ENCODE data around the gene DPYSL3. TPM values are rescaled to one million over a fixed set of nuclear protein-coding genes. Genes with fewer than 3 reads are reported as not detected.
A peak's percentile ranks its signal among the peaks of the same experiment; 100 is the strongest.

Gene DPYSL3
- total RNA-seq, 1 experiment from 2014 or later, result 55.9 TPM

DNA sequence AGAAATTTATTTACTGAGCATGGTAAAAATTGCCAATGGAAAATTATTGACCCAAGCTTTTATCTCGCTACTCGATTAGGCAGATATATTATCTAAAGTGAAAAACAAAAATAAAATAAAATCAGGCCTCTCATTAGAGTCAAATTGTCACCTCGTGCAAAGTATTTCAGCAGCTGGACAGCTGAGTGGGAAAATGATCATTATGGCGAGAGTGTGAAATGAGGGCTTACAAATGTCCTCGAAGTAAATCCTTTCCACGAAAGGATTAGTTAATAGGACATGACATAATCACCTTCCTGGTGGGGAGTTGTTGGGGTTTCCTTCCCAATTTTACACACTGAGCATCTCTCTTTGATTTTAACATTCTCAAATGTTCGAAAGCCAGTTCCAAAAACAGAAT is 5.4 kb upstream of the DPYSL3 start:
- no peak for DNase-seq (ENCODE audit: low read depth)

DNA sequence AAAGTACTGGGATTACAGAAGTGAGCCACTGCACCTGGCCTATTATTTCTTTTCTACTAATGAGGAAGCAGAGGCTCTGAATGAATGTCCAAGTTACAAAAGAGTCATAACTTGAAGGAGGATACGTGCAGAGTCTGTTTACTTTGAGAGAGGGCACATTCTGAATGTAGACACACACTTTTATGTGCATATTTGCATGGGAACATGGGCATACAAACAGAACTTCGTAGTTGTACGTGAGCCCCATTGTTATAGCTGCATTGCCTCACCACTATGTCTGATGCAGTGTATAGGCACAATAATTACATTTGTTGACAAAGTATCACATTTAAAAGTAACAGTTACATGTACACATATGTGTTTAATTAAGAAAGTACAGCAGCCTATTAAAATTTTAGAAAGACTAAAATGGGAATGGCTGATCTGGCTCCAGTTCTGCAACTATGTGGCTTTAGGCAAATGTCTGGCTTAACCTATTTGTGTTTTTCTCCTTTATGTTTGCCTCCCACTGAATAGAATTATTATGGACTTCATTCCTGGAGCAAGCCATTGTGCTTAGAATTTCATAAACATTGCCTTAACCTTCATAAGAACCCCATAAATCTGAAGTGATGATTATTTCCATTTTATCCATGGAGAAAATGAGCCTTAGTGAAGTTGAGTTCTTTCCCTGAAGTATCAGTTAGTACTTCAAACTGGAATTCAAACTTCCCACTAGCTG is 3.0 kb upstream of the DPYSL3 start:
- no peak for DNase-seq (ENCODE audit: low read depth)

DNA sequence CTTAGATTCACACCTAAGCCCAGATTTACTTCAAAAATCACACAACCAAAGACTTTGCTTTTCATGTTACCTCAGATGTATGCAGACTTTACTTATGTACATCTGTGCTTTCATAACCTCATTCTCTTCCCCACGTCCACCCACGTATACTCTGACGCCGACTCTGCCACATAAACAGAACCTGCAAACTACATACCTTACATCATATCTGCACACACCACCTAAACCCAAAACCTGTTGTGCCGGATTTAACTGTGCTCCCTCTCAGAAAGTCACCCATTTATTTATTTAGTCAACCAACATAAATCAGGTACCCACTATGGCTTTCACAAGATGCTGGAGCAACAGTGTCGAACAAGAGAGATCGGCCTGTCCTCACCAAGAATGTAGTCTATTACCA is 1.0 kb upstream of the DPYSL3 start:
- DNase-seq (ENCODE audit: low read depth), result no peak

DNA sequence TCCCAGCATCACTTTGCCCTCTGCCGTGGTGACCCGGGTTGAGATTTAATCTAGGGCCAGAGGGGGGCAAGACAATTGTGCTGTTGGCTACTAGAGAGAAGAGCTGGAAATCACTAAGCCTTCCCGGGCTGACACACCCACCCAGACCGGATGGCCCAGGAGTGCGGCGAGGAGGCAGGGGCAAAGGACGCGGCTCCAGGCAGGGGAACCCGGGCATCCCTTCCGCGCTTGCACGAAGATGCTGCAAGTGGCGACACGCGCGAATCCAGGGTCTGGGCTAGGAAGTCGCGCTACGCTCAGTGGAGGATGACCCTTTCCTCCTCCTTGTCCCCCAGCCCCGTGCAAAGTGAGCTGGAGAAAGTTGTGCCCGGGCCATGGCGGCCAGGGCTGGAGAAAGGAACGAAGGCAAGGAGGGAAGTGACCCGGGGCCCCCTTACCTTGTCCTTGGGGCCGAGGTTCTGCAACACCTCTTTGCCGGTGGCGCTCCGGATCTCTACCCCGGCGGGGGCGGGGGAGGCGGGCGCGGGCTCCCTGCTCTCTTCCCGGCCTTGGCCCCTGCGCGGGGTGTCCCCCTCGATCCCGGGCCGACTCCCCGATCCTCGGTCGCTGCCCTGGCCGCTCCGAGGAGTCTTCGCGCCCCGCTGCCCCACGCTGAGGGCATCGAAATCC is 693 bp downstream of the DPYSL3 start:
- peak; percentile 36 for DNase-seq (ENCODE audit: low read depth)

DNA sequence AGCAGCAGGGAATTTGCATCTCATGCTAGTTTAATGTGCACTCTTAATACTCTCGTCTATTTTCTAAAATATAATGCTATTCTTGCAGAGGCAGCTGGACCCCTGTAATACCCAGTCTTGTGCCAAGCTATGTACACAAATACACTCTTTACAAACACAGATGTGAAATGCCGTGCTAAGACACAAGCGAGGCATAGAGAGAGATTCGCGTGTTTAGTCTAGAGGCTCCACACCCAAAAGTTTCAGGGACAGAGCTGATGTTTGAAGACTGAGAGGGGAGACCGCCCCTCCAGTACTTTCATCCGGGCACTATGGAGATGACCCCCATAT is 1.2 kb downstream of the DPYSL3 start:
- no peak for DNase-seq (ENCODE audit: low read depth)

DNA sequence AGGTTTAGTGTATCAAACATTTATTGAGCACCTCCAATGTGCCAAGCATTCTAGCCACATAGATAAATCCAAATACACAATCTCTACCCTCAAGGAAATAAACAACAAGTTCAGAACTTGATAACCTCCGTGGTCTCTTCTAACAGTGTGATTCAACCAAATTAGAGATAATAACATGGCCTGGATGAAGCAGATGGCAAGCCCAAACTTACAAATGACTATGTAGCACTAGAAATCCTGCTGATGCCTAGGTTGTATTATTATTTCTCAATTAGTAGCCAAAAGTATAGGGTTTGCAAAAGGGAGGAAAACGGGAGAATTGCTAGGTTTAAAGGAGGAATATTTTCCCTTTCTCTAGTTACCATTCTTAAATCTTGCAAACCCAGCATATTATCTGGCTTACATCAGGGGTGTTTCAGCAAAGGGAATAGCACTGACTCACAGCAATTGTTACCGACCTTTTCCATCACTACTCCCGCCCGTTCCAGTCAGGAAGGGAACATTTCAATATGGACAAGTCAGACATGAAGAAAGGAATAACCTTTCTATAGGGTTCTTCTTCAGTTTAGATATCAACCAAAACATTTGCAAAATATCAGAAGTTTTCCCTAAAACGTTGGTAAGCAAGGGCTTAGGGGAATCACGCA is 2.3 kb downstream of the DPYSL3 start:
- peak; percentile 57 for DNase-seq (ENCODE audit: low read depth)

DNA sequence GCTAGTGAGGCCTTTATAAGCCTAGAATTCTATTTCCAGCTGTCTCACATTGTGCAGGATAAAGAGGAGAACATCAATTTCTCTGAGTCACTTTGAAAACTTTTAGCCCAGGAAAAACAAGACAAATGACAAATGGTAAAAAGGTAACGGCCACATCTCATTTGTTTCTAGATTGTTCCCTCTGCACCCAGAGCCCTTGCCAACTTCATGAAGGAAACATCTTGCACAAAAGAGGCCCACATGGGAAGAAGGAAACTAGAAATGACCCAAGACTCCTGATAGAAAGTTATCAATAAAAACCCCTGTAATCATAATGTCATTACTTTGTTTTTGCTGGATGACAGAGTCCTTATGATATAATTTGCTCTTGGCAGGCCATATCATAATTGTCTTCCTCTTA is 5.3 kb downstream of the DPYSL3 start:
- peak; percentile 33 for DNase-seq (ENCODE audit: low read depth)

DNA sequence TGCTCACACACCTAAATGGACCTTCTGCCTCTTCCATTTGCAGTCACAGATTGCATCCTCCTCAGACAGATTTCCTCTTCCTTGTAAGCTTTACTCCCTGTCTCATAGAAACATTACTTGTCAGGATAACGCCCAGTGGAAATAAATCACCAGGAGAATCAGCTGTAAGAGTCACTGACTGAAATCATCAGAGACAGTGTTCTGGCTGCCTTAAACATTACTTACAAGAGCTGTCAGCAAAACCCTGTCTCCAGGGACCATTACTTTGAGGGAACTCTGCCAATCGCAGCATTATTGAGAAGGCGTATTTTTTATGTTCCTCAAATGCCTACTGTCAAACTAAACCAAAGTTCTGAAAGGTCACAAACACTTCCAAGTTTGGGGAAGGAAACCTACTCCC is 5.9 kb downstream of the DPYSL3 start:
- peak; percentile 88 for DNase-seq (ENCODE audit: low read depth)

DNA sequence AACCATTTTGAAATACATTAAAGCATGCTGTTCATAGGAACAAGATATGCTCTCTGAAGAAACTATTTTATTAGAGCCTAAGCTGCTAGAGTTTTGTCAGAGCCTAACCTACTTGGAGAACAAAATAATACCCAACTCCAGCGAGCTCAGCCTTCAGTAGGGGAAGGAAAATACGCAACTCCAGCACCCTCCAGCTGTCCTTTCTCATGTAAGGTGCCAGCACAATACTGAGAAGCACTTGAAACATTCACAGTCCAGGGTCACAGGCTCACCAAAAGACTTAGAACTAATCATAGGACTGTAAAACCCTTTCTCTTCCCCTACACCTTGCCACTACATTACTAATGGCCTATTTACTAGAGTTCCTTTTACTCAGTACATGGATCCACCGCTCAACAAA is 18.9 kb downstream of the DPYSL3 start:
- DNase-seq (ENCODE audit: low read depth), result no peak

DNA sequence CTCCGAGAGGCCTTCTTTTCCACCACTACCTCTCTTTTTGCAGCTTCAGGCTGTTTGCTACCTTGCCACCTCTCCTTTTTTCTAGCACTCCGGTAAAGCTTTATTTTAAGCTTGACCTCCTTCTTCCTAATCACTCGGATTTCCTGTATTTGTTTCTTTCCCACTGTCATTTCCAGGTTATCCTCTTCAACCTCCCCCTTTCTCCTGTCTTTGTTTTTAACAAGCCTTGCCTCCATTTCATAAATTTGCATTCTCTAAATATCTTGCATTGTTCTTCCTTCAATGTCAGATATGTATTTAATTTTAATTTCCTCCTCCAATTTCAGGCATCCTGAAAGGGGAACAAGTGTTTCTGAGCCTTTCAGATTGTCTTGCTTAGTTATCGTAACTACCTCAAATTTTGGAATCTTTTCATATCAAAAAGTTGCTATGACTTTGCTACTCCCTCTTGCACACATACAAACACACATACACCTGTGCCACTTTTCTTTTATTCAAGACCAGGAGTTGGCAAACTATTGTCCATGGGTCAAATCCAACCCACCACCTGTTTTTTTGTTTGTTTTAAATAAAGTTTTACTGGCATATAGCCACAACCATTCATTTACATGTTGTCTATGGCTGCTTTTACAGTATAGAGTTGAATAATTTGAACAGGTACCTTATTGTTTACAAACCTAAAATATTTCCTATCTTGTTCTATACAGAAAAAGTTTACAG is 22.7 kb downstream of the DPYSL3 start:
- no peak for DNase-seq (ENCODE audit: low read depth)

DNA sequence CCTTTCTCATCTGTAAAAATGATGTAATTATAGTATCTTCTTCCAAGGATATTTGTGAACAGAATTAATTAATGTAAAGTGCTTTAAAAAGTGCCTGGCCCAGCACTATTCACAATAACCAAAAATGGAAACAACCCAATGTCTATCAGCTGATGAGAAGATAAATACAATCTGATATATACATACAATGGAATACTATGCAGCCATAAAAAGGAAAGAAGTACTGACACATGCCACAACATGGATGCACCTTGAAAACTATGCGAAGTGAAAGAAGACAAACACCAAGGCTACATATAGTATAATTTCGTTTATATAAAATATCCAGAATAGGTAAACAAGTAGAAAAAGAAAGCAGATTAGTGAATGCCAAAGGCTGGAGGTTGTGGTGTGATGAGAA is 24.1 kb downstream of the DPYSL3 start:
- no peak for DNase-seq (ENCODE audit: low read depth)

DNA sequence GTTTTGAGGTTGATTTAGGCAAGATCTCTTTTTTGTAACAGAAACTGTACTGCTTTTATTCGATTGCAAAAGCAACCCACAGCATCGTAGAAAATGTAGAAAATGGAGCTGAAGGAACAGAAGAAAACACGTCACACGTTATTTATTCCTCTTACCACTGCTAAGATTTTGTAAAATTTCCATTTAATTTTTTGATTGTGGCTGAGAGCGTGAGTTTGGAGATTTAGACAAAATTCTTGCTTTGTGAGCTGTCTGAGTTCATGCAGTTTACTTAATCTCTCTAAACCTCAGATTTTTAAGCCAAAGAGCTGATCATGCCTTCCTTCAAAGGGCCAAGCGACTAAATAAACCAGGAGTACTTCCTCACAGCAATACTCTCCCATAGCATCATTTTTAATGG is 24.8 kb downstream of the DPYSL3 start:
- DNase-seq (ENCODE audit: low read depth), result peak; percentile 80

DNA sequence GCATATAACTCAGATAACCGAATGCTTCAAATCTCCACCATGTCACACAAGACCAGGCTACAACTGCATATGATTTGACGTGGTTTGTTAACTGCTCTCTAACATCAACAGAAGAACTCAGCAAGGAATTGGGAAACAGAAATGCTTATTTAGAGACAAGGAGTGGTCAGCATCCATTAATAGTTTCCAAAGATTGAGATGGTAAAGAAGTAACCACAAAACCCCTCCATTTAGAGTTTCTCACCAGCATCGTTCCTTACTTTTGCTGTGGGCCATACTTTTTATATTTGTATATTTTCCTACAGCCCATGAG is 25.2 kb downstream of the DPYSL3 start:
- peak; percentile 44 for DNase-seq (ENCODE audit: low read depth)

DNA sequence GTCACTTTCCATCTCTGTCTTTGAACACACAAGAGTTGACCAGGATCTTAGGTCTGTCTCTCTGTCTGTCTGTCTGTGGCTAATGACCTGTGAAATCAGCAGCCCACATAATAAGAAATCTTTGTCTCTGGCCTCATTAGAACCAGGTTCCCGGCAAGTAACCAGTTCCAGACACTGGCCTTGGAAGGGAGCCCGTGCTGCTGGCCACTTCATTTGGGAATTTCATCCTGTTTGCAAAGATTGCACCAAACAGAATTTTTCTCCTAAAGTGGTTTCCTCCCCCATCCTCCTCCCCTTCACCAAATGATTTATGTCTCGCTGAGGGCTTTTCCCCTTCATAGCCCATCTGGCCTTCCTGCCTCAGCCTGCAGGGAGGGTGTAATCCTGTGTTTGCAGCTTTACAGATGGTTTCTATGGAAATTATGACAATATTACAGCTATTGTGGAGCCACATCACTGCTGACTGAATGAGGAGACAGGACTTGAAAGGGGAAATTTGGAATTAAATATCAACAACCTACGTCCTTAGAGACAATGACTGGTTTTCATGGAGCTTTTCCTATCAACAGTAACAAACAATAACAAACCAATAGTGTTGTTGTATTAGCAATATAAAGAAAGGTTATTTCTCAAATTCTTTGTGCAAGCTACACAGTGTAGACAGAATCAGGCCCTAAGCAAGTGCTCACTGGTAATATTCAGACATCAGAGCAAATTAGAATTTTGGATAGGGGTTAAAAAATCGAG is 25.7 kb downstream of the DPYSL3 start:
- peak; percentile 92 for DNase-seq (ENCODE audit: low read depth)

DNA sequence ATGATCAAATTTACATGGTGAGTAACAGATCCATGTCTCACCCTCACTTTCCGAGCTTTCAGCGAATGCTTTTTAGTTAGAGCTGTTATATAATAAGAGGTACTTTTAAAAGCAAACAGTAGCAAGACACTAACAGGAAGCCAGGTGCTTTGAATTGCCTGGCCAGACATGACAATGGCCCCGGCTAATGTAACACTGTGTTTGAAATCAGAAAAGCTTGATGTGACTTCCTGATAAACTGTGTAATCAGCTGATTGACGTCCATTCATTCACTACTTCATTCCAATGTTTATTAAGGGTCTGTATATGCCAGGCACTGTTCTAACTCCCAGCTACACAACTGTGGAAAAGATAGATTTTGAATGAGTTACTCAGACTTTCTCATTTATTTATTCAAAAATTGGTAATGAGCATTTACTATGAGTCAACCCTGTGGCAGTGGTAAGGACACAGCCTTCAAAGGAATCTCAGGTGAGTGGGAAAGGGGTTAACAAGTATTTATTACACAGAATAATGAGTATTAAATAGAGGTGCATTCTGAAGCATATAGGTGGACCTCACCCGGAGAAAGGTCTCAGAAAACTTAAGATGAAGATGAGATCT is 26.6 kb downstream of the DPYSL3 start:
- DNase-seq (ENCODE audit: low read depth), result no peak

DNA sequence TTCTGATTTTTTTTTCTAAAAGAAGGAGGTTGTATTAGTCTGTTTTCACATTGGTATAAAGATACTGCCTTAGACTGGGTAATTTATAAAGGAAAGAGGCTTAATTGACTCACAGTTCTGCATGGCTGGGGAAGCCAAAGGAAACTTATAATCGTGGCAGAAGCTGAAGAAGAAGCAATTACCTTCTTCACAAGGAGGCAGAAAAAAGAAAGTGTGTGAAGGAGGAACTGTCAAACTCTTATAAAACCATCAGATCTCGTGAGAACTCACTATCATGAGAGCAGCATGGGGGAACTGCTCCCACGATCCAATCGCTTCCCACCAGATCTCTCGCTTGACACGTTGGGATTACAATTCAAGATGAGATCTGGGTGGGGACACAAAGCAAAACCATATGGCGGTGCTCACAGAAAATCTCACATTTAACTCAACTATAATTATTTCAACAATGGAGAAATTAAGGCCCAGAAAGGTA is 27.1 kb downstream of the DPYSL3 start:
- no peak for DNase-seq (ENCODE audit: low read depth)

DNA sequence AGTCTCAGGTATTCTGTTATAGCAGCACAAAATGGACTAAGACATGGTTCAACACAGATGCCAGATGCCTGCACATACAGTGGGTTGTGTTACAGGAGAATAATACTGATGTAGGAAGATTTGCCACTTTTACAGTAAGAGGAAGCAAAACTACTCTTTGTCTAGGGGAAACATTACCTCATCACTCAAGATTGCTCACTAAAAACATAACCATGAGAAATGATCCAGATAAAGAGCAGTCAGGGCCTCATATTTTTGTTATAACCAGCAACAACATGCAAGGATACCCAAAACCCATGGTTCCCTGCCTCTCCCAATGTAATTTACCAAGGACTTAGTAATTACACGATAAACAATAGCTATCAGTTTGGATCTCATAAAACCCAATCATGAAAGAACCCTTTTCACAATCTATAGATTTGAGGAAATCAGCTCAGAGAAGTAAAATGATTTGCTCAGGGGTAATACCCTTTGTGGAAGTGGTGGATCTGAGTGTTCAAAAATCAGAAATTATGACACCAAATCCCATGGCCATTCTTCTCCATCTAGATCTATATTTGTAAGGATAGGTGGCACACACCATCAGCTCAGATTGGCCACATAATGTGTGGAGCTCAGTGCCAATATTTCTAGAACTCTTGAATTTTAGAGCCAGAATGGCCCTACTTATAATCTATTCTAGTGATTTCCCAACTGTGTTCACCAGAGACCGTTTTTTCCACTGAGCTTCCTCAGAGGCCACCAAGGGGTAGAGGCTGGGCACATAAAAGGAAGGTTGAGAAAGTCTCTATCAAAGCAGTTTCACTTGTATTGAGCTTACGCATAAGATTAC is 27.8 kb downstream of the DPYSL3 start:
- peak; percentile 40 for DNase-seq (ENCODE audit: low read depth)

DNA sequence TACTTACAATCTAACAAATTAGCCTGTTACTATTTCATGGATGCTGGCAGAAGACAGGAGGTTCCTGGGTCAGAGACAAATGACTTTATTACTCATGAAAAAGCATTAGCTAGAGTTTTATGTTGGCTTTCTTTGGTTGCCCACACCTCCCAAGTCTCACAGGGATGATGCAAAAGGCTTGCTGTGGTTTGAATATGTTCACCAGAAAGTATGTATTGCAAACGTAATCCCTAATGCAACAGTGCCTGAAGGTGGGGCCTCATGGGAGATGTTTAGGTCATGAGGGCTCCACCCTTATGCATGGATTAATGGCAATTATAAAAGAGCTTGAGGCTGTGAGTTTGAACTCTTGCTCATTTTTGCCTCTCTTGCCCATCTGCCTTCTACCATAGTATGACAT is 28.5 kb downstream of the DPYSL3 start:
- DNase-seq (ENCODE audit: low read depth), result peak; percentile 26

DNA sequence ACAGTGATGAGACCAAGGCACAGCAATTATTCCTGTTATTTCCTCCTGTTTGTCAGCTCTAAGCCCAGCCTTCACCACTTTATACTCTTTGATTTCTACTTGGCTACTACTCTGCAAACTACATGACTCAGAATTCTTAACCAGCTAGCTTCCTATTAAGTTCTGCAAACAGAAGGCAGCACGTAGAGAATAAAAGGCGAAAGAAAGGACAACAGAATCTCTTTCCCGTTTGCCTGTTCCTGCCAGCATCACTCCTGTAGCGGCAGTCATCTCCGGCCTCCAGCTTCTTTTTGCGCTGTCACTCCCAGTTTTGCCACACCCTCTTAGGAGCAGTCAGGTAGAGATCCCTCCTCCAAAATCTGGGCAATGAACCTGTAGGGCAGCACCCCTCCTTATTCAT is 29.9 kb downstream of the DPYSL3 start:
- DNase-seq (ENCODE audit: low read depth), result no peak

DNA sequence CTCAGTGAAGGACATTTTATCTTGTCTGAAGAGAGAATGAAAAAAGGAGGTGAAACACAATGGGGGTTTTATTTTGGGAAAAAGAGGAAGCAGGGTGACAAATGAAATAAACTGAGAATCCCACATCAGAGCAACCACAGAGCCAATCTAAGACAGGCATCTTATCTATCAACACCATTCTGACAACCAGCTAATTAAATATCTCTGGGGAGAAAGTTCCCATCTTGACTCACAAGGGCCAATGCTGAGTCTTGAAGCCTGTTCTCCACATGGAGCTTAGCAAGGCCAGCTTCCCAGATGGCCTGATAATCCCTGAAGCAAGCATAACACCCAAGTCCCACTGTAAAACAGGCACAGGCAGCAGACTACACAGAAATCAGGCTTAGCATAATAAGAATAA is 30.4 kb downstream of the DPYSL3 start:
- no peak for DNase-seq (ENCODE audit: low read depth)

Measured in LHCN-M2 (cell line).